Testis (tissue), 3 donors: Measurements from ENCODE around the gene SCN4B. TPM values are rescaled to one million over a fixed set of nuclear protein-coding genes. Genes with fewer than 3 reads are reported as not detected.

Source experiments
- DNase-seq: peaks from one replicate; pipeline ENCODE4 v3.0.0-alpha.2; 2019
- H3K27ac ChIP-seq, 2 donors: fragments of 200-600 bp; sonication (generic); one replicate each; pipeline ENCODE4 v1.5.1; 2019
- H3K27me3 ChIP-seq: fragments of 200-600 bp; sonication (generic); one replicate; pipeline ENCODE4 v1.5.1; 2019
- H3K36me3 ChIP-seq: fragments of 200-600 bp; sonication (generic); one replicate; pipeline ENCODE4 v1.5.1; 2017; ENCODE audit warnings: low read depth; ENCODE audit errors: missing control alignments
- H3K4me1 ChIP-seq: fragments of 200-600 bp; sonication (generic); one replicate; pipeline ENCODE4 v1.5.1; 2019
- H3K4me3 ChIP-seq, 2 donors: fragments of 200-600 bp; sonication (generic); one replicate each; pipeline ENCODE4 v1.5.1; 2017 to 2019
- H3K9me3 ChIP-seq: fragments of 200-600 bp; sonication (generic); one replicate; pipeline ENCODE4 v1.5.1; 2017
- CTCF ChIP-seq, 3 experiments: fragments of 450-650 bp in 2 of 3; fragments of 200-600 bp in 1 of 3; sonication (generic) in 1 of 3; IDR thresholded peaks; one replicate each; pipeline ENCODE4 v1.5.1; 2016 to 2019; ENCODE audit warnings: antibody characterized with exemption in 3 of 3, mild to moderate bottlenecking in 2 of 3, moderate library complexity in 1 of 3
- POLR2A ChIP-seq: fragments of 450-650 bp; IDR thresholded peaks from one replicate; pipeline ENCODE4 v1.6.1; 2017; ENCODE audit warnings: antibody characterized with exemption, mild to moderate bottlenecking, moderate library complexity
- WGBS, 2 donors: methylation state at CpG; one replicate each; pipeline ENCODE4 v1.1.5; 2018; 5-methylcytosine and 5-hydroxymethylcytosine counted together
- intact Hi-C: fragments of 100-400 bp; cut with DNase I; formaldehyde crosslinking; loops from one replicate; pipeline ENCODE4 v1.15.1; 2023; ENCODE audit warnings: low total_unique reads
- polyA plus RNA-seq: library from polyadenylated mRNA; stranded (reverse); fragments of 350-450 nt; fragmentation: Illumina TruSeq; extraction: RNeasy Lipid Tissue Mini Kit (QIAGEN cat#74804); gene quantifications from one replicate; pipeline ENCODE4 v1.2.3, GENCODE V29; 2014; ENCODE audit warnings: low read depth, low replicate concordance; ENCODE audit not compliant: insufficient read depth
- total RNA-seq, 2 donors: library from RNA; depleted of rRNA; stranded (reverse); fragments of >200 nt; gene quantifications; one replicate each; pipeline ENCODE4 v1.2.3, GENCODE V29; 2016

The SCN4B gene
- total and polyA plus RNA-seq, 3 donors from 2014 or later = 1.9 to 4.9 (median 2.0) TPM

- Histone ChIP-seq H3K4me3 (no peak overlapping the region), H3K36me3 (no peaks in the 10 kb centered on the region), H3K9me3 (no peaks in the 10 kb centered on the region), H3K27ac (no peak overlapping the region), H3K4me1 (peaks cover 13% of the 10 kb centered on the region), H3K27me3 (no peaks in the 10 kb centered on the region)
- intact Hi-C loops = no loop called here
- TF ChIP-seq CTCF (IDR thresholded peaks at IDR 0.05) (no peak), POLR2A (no peak)
- DNase-seq = no peak
- 23 to 26% methylated on average over 21 of the region's 21 CpGs for WGBS, 2 donors
Observed at GRCh38 chr11:118156531-118157185, 4.0 kb upstream of the SCN4B start.

DNA sequence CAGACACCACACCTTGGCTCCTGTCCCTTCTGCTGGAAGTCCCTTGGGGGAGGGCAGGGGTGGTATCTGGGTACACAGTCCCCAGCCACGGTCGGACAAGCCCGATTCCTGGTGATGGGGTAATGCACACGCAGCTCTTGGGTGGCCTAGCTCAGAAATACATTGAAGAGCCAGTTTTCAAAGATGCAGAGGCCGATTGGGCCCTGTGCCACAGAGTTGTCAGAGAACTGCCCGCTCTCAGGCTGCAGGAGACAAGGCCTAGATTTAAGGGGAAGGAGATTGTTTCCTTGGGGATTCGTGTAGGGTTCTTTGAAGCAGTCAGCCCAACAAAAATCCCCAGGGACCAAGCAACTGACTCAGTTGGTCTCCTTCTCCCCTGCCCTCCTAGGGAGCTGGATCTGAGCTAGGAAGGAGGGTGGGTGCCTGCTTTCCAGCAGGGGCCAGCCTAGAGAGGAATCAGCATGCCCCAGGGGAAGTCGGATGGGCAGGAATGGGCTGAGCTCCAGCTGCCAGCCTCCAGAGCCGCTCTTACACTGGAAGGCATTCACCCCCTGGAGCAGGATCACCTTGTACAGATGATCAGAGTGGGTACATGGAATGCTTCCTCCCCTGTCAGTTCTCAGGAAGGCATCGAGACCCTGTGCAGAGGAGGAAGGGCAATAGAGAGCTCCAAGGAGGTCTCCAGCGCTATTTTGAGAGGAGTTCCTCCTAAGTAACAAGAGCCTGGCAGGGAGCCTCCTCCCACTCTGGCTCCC, 3.3 kb upstream of the SCN4B start:
- intact Hi-C loops = no loop called here
- DNase-seq = no peak
- H3K4me1 ChIP-seq = peaks cover 13% of the 10 kb centered on the region
- TF ChIP-seq POLR2A = no peak
- TF ChIP-seq CTCF (IDR thresholded peaks at IDR 0.05) = no peak
- no peaks in the 10 kb centered on the region for H3K36me3 ChIP-seq
- 58 to 73% methylated on average over 7 to 11 of the region's 11 CpGs for WGBS, 2 donors
- H3K27me3 ChIP-seq = no peaks in the 10 kb centered on the region
- H3K27ac ChIP-seq = no peak overlapping the region
- no peaks in the 10 kb centered on the region for H3K9me3 ChIP-seq
- no peak overlapping the region for H3K4me3 ChIP-seq

DNA sequence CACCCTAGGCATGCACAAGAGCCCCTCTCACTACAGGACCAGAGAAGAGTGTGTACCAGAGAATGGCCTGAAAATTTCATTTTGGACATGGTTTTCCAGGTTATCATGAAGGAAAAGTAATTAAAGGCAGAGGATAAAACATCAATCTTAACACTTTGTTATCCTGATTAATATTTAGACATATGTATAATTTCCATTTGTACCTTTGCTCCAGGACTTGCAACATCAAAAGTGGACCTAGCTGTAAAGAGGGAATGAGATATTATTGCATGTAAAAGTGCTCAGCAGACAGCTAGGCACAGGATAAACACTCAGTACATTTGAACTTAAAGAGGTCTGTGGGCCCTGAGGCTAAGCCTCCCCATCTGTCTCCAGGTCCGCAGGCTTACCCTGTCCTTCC, 2.0 kb upstream of the SCN4B start:
- intact Hi-C loops = no loop called here

GRCh38 chr11:118153976-118154375, 1.4 kb upstream of the SCN4B start:
- Histone ChIP-seq H3K36me3 (no peaks in the 10 kb centered on the region), H3K4me3 (no peak overlapping the region), H3K9me3 (no peaks in the 10 kb centered on the region), H3K27ac (no peak overlapping the region), H3K4me1 (peaks cover 13% of the 10 kb centered on the region), H3K27me3 (no peaks in the 10 kb centered on the region)
- intact Hi-C loops = no loop called here
- TF ChIP-seq CTCF (IDR thresholded peaks at IDR 0.05) (no peak), POLR2A (no peak)
- no peak for DNase-seq
- 61 to 74% methylated on average over 11 of the region's 11 CpGs for WGBS, 2 donors

More for the DNA sequence above, 2.0 kb upstream of the SCN4B start:
- Histone ChIP-seq H3K27me3 (no peaks in the 10 kb centered on the region), H3K36me3 (no peaks in the 10 kb centered on the region), H3K4me1 (peaks cover 13% of the 10 kb centered on the region), H3K4me3 (no peak overlapping the region), H3K27ac (no peak overlapping the region), H3K9me3 (no peaks in the 10 kb centered on the region)
- DNase-seq = no peak
- TF ChIP-seq POLR2A (no peak), CTCF (IDR thresholded peaks at IDR 0.05) (no peak)
- 86 to 89% methylated on average over 1 of the region's 1 CpG for WGBS, 2 donors
